PC-9 (cell line): Measurements from ENCODE around the gene RNU7-1. TPM values are rescaled to one million over a fixed set of nuclear protein-coding genes. Genes with fewer than 3 reads are reported as not detected.

Source experiments
- BruUV-seq: library from RNA; stranded (reverse); fragments of 400-500 nt; replicated peaks from 2 replicates; lab custom pipeline; 2021; lab: Mats Ljungman, UMichigan
- CTCF ChIA-PET: fragments of 300-600 bp; sonication (Branson Sonifier 250); formaldehyde crosslinking; loops from one replicate; lab custom pipeline; 2022; ENCODE audit warnings: antibody characterized with exemption; lab: Charles Lee
- POLR2A ChIA-PET: fragments of 300-600 bp; sonication (Branson Sonifier 250); formaldehyde crosslinking; loops from one replicate; lab custom pipeline; 2022; ENCODE audit warnings: antibody characterized with exemption; ENCODE audit not compliant: unreplicated experiment; lab: Charles Lee
- DNase-seq, 2 experiments: peaks; one replicate each; pipeline versions ENCODE4 v3.0.0 to v3.0.0-alpha.2; 2015 to 2022; ENCODE audit warnings: mixed read lengths in 1 of 2
- H2AFZ ChIP-seq: fragments of 200-600 bp; sonication (generic); 2 replicates; pipeline ENCODE4 v1.8.1; 2017; ENCODE audit warnings: antibody characterized with exemption
- H3F3A ChIP-seq: fragments of 200-600 bp; sonication (generic); 2 replicates; pipeline ENCODE4 v1.8.1; 2017; ENCODE audit warnings: antibody characterized with exemption, mild to moderate bottlenecking, low read depth; ENCODE audit not compliant: insufficient read depth
- H3K27ac ChIP-seq: fragments of 200-600 bp; sonication (generic); 2 replicates; pipeline ENCODE4 v1.6.1; 2016; ENCODE audit warnings: mixed run types
- H3K27me3 ChIP-seq: fragments of 200-600 bp; sonication (generic); 2 replicates; pipeline ENCODE4 v1.6.1; 2016; ENCODE audit warnings: low read depth, mixed run types; ENCODE audit not compliant: insufficient read depth
- H3K36me3 ChIP-seq: fragments of 200-600 bp; sonication (generic); 2 replicates; pipeline ENCODE4 v1.6.1; 2016; ENCODE audit warnings: low read depth, mixed run types
- H3K4me1 ChIP-seq: fragments of 200-600 bp; sonication (generic); replicated peaks from 2 replicates; pipeline ENCODE4 v1.6.1; 2016; ENCODE audit warnings: mixed run types; ENCODE audit not compliant: insufficient read depth
- H3K4me2 ChIP-seq: fragments of 200-600 bp; sonication (generic); 2 replicates; pipeline ENCODE4 v1.6.1; 2017; ENCODE audit warnings: mixed run types
- H3K4me3 ChIP-seq: fragments of 200-600 bp; sonication (generic); 2 replicates; pipeline ENCODE4 v1.6.1; 2016; ENCODE audit warnings: mixed run types
- H3K79me2 ChIP-seq: fragments of 200-600 bp; sonication (generic); 2 replicates; pipeline ENCODE4 v1.6.1; 2017; ENCODE audit warnings: low read depth, mixed run types
- H3K9me2 ChIP-seq: fragments of 200-600 bp; sonication (generic); 2 replicates; pipeline ENCODE4 v1.8.1; 2017; ENCODE audit warnings: mild to moderate bottlenecking; ENCODE audit not compliant: insufficient read depth
- H3K9me3 ChIP-seq: fragments of 200-600 bp; sonication (generic); 2 replicates; pipeline ENCODE4 v1.8.1; 2016; ENCODE audit warnings: low read depth; ENCODE audit not compliant: insufficient read depth
- H4K20me1 ChIP-seq: fragments of 200-600 bp; sonication (generic); 2 replicates; pipeline ENCODE4 v1.8.1; 2017; ENCODE audit not compliant: insufficient read depth
- CTCF ChIP-seq: fragments of 200-600 bp; sonication (generic); conservative IDR thresholded peaks from 2 replicates; pipeline ENCODE4 v1.6.1; 2017; ENCODE audit warnings: mixed run types, antibody characterized with exemption, mild to moderate bottlenecking, moderate library complexity
- EZH2 ChIP-seq: fragments of 200-600 bp; sonication (generic); IDR thresholded peaks from 2 replicates; pipeline ENCODE4 v1.8.0; 2017; ENCODE audit warnings: antibody characterized with exemption, low read depth
- intact Hi-C: fragments of 100-400 bp; cut with micrococcal nuclease; formaldehyde crosslinking; loops from one replicate; pipeline ENCODE4 v1.10.0; 2022; ENCODE audit not compliant: unreplicated experiment
- total RNA-seq: library from RNA; stranded (reverse); gene quantifications from 2 replicates; pipeline ENCODE4 v1.2.3, GENCODE V29; 2021

RNU7-1 gene
- total RNA-seq, 1 experiment from 2014 or later = not detected

DNA sequence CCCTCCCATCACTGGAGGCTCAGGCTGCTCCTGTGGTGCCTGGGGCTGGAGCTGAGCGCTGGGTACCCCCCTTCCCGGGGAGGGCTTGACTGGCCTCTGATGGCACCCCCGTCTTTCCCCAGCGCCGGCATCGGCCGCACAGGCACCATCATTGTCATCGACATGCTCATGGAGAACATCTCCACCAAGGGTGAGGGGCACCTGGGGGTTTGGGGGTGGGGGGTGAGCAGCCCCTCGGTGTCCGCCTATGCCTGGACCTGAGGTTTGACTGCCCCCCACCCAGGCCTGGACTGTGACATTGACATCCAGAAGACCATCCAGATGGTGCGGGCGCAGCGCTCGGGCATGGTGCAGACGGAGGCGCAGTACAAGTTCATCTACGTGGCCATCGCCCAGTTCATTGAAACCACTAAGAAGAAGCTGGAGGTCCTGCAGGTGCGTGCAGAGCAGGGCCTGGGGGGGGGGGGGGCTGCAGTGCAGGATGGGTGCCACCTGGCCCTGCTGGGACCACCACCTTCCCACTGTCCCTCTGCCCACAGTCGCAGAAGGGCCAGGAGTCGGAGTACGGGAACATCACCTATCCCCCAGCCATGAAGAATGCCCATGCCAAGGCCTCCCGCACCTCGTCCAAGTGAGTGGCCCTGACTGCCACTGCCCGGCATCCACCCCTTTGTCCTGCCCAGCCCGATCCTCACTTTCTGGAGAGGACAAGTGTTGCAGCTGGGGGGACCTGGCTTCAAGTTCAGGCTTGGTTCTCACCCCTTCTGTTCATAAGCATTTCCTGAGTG is 16.4 kb downstream of the RNU7-1 start:
- Histone ChIP-seq H3K79me2 (peaks cover 20% of the 10 kb centered on the region), H3K9me3 (no peaks in the 10 kb centered on the region), H2AFZ (no peak overlapping the region), H3K4me2 (peak overlapping the region; percentile 97), H3K4me1 (peaks cover 35% of the 10 kb centered on the region), H3K4me3 (no peak overlapping the region), H3K9me2 (no peaks in the 10 kb centered on the region), H3K27me3 (no peaks in the 10 kb centered on the region), H3K27ac (0 out of 2 replicates have a peak overlapping the region, but pooled peaks have one; percentile 93), H3F3A (peaks cover 41% of the 10 kb centered on the region), H3K36me3 (peaks cover 12% of the 10 kb centered on the region; the same call in 1 of the 2 replicates), H4K20me1 (peaks cover 7% of the 10 kb centered on the region)
- no peak for DNase-seq
- no TSS peak for BruUV-seq
- TF ChIP-seq EZH2 (no peak), CTCF (no peak)
- intact Hi-C loops = loop anchor here (2.0 to 10.0 kb wide), 4 partner anchors 108 to 345 kb away; partner anchors contain the start of genes CDCA3, PEX5, USP5 and ZNF384
- CTCF ChIA-PET = interaction anchor here (1.0 to 3.2 kb wide), 3 partner anchors 15 to 91 kb away, joined by 4 to 47 read pairs (median 14); partner anchors contain the start of genes C12orf57 and RNU7-1
- POLR2A ChIA-PET = interaction anchor here (0.5 to 3.0 kb wide), 4 partner anchors 14 to 1118 kb away, joined by 4 to 54 read pairs (median 6); partner anchors contain the start of genes C12orf57 and RNU7-1

DNA sequence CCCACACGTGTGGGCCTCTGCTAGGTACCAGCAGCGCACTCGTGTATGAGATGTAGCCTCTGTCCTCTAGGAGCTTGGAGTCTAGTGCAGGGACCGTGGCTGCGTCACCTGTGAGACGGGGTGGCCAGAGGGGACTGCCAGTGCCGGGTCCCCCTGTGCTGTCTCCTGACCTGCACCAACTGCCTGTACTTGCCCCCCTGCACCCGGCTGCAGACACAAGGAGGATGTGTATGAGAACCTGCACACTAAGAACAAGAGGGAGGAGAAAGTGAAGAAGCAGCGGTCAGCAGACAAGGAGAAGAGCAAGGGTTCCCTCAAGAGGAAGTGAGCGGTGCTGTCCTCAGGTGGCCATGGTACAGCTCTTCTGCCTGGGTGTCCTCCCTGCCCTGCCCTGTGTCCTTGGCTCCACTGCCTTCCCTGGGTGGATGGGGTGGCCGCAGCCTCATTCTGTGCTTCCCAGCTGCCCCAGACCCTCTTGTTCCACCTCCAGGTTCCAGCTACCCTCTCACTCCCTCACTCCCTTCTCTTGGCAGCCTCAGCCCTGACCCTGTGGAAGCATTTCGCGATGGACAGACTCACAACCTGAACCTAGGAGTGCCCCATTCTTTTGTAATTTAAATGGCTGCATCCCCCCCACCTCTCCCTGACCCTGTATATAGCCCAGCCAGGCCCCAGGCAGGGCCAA is 17.1 kb downstream of the RNU7-1 start:
- Histone ChIP-seq H3K4me3 (peak overlapping the region; percentile 98), H3K9me3 (no peaks in the 10 kb centered on the region), H3K27ac (peak overlapping the region; percentile 93), H3K79me2 (peaks cover 27% of the 10 kb centered on the region), H3K9me2 (no peaks in the 10 kb centered on the region), H3K4me1 (peaks cover 41% of the 10 kb centered on the region), H2AFZ (peak overlapping the region; percentile 74), H4K20me1 (peaks cover 13% of the 10 kb centered on the region), H3K36me3 (peaks cover 17% of the 10 kb centered on the region; the same call in 1 of the 2 replicates), H3F3A (peaks cover 48% of the 10 kb centered on the region), H3K4me2 (peak overlapping the region; percentile 97), H3K27me3 (no peaks in the 10 kb centered on the region)
- ChIA-PET POLR2A (interaction anchor here (0.5 to 3.0 kb wide), 3 partner anchors 16 to 1117 kb away, joined by 4 to 54 read pairs (median 9); partner anchors contain the start of genes C12orf57 and RNU7-1), CTCF (interaction anchor here (0.6 to 3.2 kb wide), 5 partner anchors 13 to 91 kb away, joined by 3 to 47 read pairs (median 4); partner anchors contain the start of genes C12orf57 and RNU7-1)
- DNase-seq = peak in 1 of 2 experiments; percentile 42
- TF ChIP-seq CTCF (no peak), EZH2 (no peak)
- intact Hi-C loops = loop anchor here (2.0 to 10.0 kb wide), 4 partner anchors 108 to 346 kb away; partner anchors contain the start of genes CDCA3, PEX5, USP5 and ZNF384
- BruUV-seq = no TSS peak

DNA sequence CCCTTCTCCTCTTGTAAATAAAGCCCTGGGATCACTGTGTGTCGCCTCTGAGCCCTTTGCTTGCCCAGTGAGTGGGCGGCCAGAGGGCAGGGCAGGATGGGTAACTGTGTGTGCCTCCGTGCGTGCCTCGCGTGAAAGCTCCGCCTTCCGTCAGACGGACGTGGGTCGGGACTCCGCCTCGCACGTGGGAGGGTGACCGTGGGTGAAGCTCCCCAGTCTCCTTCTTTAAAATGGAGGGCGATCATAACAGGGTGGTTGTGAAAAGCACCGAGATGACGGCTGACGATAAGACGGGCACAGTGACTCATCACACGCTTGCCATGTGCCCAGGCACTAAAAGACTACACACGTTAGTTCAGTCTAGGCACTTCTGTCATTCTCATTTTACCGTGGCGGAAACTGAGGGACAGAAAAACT is 17.7 kb downstream of the RNU7-1 start:
- DNase-seq = peak; percentile 67 to 71
- Histone ChIP-seq H3K4me1 (peaks cover 43% of the 10 kb centered on the region), H3F3A (peaks cover 54% of the 10 kb centered on the region), H2AFZ (peak overlapping the region; percentile 74), H3K9me2 (no peaks in the 10 kb centered on the region), H3K4me3 (peak overlapping the region; percentile 98), H3K27ac (peak overlapping the region; percentile 93), H3K9me3 (no peaks in the 10 kb centered on the region), H3K79me2 (peaks cover 33% of the 10 kb centered on the region), H4K20me1 (peaks cover 18% of the 10 kb centered on the region), H3K36me3 (peaks cover 22% of the 10 kb centered on the region; the same call in 1 of the 2 replicates), H3K27me3 (no peaks in the 10 kb centered on the region), H3K4me2 (peak overlapping the region; percentile 97)
- POLR2A ChIA-PET = interaction anchor here (0.5 to 3.0 kb wide), 5 partner anchors 16 to 622 kb away, joined by 3 to 54 read pairs (median 4); partner anchors contain the start of genes C12orf57 and RNU7-1
- TF ChIP-seq EZH2 (no peak), CTCF (no peak)
- no TSS peak for BruUV-seq
- CTCF ChIA-PET = interaction anchor here (0.6 to 3.2 kb wide), 9 partner anchors 13 to 147 kb away, joined by 3 to 47 read pairs (median 4); partner anchors contain the start of genes C12orf57, LPCAT3, RNU7-1 and SPSB2
- intact Hi-C loops = loop anchor here (2.0 to 10.0 kb wide), 4 partner anchors 109 to 346 kb away; partner anchors contain the start of genes CDCA3, PEX5, USP5 and ZNF384
